Tibial nerve (tissue), 4 donors: Measurements from ENCODE around the gene ANXA2. TPM values are rescaled to one million over a fixed set of nuclear protein-coding genes. Genes with fewer than 3 reads are reported as not detected.

Source experiments
- DNase-seq, 2 donors: peaks; one replicate each; pipeline ENCODE4 v3.0.0-alpha.2; 2019; ENCODE audit warnings: low spot score in 2 of 2
- H3K27ac ChIP-seq, 4 donors: fragments of 200-600 bp; sonication (generic) in 3 of 4; one replicate each; pipeline ENCODE4 v1.5.1; 2017 to 2019; ENCODE audit warnings: mild to moderate bottlenecking in 1 of 4
- H3K27me3 ChIP-seq, 2 donors: fragments of 200-600 bp; sonication (generic) in 1 of 2; one replicate each; pipeline versions ENCODE4 v1.5.1 to v1.6.0; 2017 to 2019
- H3K36me3 ChIP-seq, 3 donors: fragments of 200-600 bp; sonication (generic); one replicate each; pipeline ENCODE4 v1.5.1; 2018 to 2019
- H3K4me1 ChIP-seq, 4 donors: fragments of 200-600 bp; sonication (generic) in 3 of 4; one replicate each; pipeline ENCODE4 v1.5.1; 2017 to 2019
- H3K4me3 ChIP-seq, 4 donors: fragments of 200-600 bp; sonication (generic) in 3 of 4; one replicate each; pipeline ENCODE4 v1.5.1; 2017 to 2019; ENCODE audit warnings: mild to moderate bottlenecking in 1 of 4, moderate library complexity in 1 of 4
- H3K9me3 ChIP-seq, 4 donors: fragments of 200-600 bp; sonication (generic) in 3 of 4; one replicate each; pipeline ENCODE4 v1.5.1; 2017 to 2019
- CTCF ChIP-seq, 5 experiments: fragments of 200-600 bp in 3 of 5; fragments of 450-650 bp in 2 of 5; sonication (generic) in 3 of 5; IDR thresholded peaks; one replicate each; pipeline ENCODE4 v1.5.1; 2016 to 2019; ENCODE audit warnings: antibody characterized with exemption in 5 of 5, mild to moderate bottlenecking in 3 of 5, moderate library complexity in 2 of 5
- EP300 ChIP-seq, 2 donors: sonication (generic); formaldehyde crosslinking; IDR thresholded peaks; one replicate each; pipeline ENCODE4 v1.6.1; 2017; ENCODE audit warnings: antibody characterized with exemption in 2 of 2, mild to moderate bottlenecking in 1 of 2
- POLR2A ChIP-seq, 2 donors: fragments of 450-650 bp; IDR thresholded peaks; one replicate each; pipeline ENCODE4 v1.6.1; 2017; ENCODE audit warnings: antibody characterized with exemption in 2 of 2, mild to moderate bottlenecking in 2 of 2, moderate library complexity in 2 of 2
- WGBS, 2 donors: methylation state at CpG; one replicate each; pipeline ENCODE4 v1.1.5; 2018; 5-methylcytosine and 5-hydroxymethylcytosine counted together
- small RNA-seq: library from RNA; depleted of rRNA; stranded (forward); fragments of <200 nt; gene quantifications from one replicate; pipeline ENCODE3, GENCODE V24; 2016
- total RNA-seq, 4 donors: library from RNA; depleted of rRNA; stranded (reverse); fragments of >200 nt; gene quantifications; one replicate each; pipeline ENCODE4 v1.1.0, GENCODE V29; 2016

Gene ANXA2
- total RNA-seq, 4 donors from 2014 or later, result 747 to 1,181 (median 1,009) TPM

- WGBS, 2 donors, result 43 to 47% methylated on average over 4 of the region's 4 CpGs
- H3K9me3 ChIP-seq, result no peaks in the 10 kb centered on the region
- H3K4me3 ChIP-seq, result no peak overlapping the region
- H3K27ac ChIP-seq, result no peak overlapping the region
- no peaks in the 10 kb centered on the region for H3K4me1 ChIP-seq
- no peak for DNase-seq
- TF ChIP-seq CTCF (IDR thresholded peaks at IDR 0.05) (no peak), POLR2A (IDR thresholded peaks at IDR 0.05) (no peak), EP300 (IDR thresholded peaks at IDR 0.05) (no peak)
- no peaks in the 10 kb centered on the region for H3K27me3 ChIP-seq
- no peaks in the 10 kb centered on the region for H3K36me3 ChIP-seq
Measured at GRCh38 chr15:60315878-60316277, 81.9 kb downstream of the ANXA2 start.

- Histone ChIP-seq H3K36me3 (no peaks in the 10 kb centered on the region), H3K9me3 (no peaks in the 10 kb centered on the region), H3K4me1 (no peaks in the 10 kb centered on the region), H3K27me3 (no peaks in the 10 kb centered on the region), H3K27ac (no peak overlapping the region), H3K4me3 (no peak overlapping the region)
- DNase-seq, result no peak
- 82% methylated on average over 4 of the region's 4 CpGs for WGBS, 2 donors
- TF ChIP-seq POLR2A (IDR thresholded peaks at IDR 0.05) (no peak), EP300 (IDR thresholded peaks at IDR 0.05) (no peak), CTCF (IDR thresholded peaks at IDR 0.05) (no peak)
Measured at GRCh38 chr15:60313906-60314305, 83.9 kb downstream of the ANXA2 start.

- H3K4me1 ChIP-seq, result no peaks in the 10 kb centered on the region
- 67 to 69% methylated on average over 3 of the region's 3 CpGs for WGBS, 2 donors
Measured at GRCh38 chr15:60307034-60307433, 90.8 kb downstream of the ANXA2 start.

GRCh38 chr15:60301024-60301423, 96.8 kb downstream of the ANXA2 start:
- TF ChIP-seq POLR2A (IDR thresholded peaks at IDR 0.05) (no peak), CTCF (IDR thresholded peaks at IDR 0.05) (no peak), EP300 (IDR thresholded peaks at IDR 0.05) (no peak)
- H3K4me1 ChIP-seq, result peaks cover 0 to 9% (median 0%) of the 10 kb centered on the region in 4 donors
- DNase-seq, result no peak
- H3K27me3 ChIP-seq, result no peaks in the 10 kb centered on the region
- no peaks in the 10 kb centered on the region for H3K36me3 ChIP-seq
- H3K9me3 ChIP-seq, result peaks cover 0 to 3% (median 0%) of the 10 kb centered on the region in 4 donors
- H3K27ac ChIP-seq, result no peak overlapping the region
- WGBS, 2 donors, result 86 to 89% methylated on average over 1 of the region's 1 CpG
- H3K4me3 ChIP-seq, result no peak overlapping the region

More at GRCh38 chr15:60307034-60307433, 90.8 kb downstream of the ANXA2 start:
- TF ChIP-seq EP300 (IDR thresholded peaks at IDR 0.05) (no peak), CTCF (IDR thresholded peaks at IDR 0.05) (no peak), POLR2A (IDR thresholded peaks at IDR 0.05) (no peak)
- Histone ChIP-seq H3K9me3 (no peaks in the 10 kb centered on the region), H3K27ac (no peak overlapping the region), H3K27me3 (no peaks in the 10 kb centered on the region), H3K36me3 (no peaks in the 10 kb centered on the region), H3K4me3 (no peak overlapping the region)
- no peak for DNase-seq

GRCh38 chr15:60299452-60300047, 98.2 kb downstream of the ANXA2 start:
- peaks cover 0 to 9% (median 0%) of the 10 kb centered on the region in 4 donors for H3K4me1 ChIP-seq
- H3K9me3 ChIP-seq, result peaks cover 0 to 9% (median 0%) of the 10 kb centered on the region in 4 donors
- H3K36me3 ChIP-seq, result no peaks in the 10 kb centered on the region
- TF ChIP-seq CTCF (IDR thresholded peaks at IDR 0.05) (no peak), POLR2A (IDR thresholded peaks at IDR 0.05) (no peak), EP300 (IDR thresholded peaks at IDR 0.05) (no peak)
- H3K27ac ChIP-seq, result no peak overlapping the region
- H3K27me3 ChIP-seq, result no peaks in the 10 kb centered on the region
- H3K4me3 ChIP-seq, result no peak overlapping the region
- no peak for DNase-seq
- 23 to 32% methylated on average over 18 of the region's 18 CpGs for WGBS, 2 donors

Small RNAs within 50 kb of the gene (small RNA-seq; reads per million reads assigned to genes)
- gene AC087385.3, result not detected

Other genes with a start within 250 kb of the ANXA2 start
- gene ICE2, start 81.2 kb upstream of the ANXA2 start, total RNA-seq, result 10 to 100 TPM; 23.9 to 44.1 (median 26.0) TPM